Colon (tissue), 2 donors: ENCODE measurements around the gene TRIL.

ENCODE experiments used
- FAIRE-seq: peaks from 2 replicates; lab custom pipeline; 2012; peaks lifted over from hg19 to GRCh38; lab: Jason Lieb, UNC
- donor health status: control.
- donor health status: control.

TRIL gene, protein sequence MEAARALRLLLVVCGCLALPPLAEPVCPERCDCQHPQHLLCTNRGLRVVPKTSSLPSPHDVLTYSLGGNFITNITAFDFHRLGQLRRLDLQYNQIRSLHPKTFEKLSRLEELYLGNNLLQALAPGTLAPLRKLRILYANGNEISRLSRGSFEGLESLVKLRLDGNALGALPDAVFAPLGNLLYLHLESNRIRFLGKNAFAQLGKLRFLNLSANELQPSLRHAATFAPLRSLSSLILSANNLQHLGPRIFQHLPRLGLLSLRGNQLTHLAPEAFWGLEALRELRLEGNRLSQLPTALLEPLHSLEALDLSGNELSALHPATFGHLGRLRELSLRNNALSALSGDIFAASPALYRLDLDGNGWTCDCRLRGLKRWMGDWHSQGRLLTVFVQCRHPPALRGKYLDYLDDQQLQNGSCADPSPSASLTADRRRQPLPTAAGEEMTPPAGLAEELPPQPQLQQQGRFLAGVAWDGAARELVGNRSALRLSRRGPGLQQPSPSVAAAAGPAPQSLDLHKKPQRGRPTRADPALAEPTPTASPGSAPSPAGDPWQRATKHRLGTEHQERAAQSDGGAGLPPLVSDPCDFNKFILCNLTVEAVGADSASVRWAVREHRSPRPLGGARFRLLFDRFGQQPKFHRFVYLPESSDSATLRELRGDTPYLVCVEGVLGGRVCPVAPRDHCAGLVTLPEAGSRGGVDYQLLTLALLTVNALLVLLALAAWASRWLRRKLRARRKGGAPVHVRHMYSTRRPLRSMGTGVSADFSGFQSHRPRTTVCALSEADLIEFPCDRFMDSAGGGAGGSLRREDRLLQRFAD

DNA sequence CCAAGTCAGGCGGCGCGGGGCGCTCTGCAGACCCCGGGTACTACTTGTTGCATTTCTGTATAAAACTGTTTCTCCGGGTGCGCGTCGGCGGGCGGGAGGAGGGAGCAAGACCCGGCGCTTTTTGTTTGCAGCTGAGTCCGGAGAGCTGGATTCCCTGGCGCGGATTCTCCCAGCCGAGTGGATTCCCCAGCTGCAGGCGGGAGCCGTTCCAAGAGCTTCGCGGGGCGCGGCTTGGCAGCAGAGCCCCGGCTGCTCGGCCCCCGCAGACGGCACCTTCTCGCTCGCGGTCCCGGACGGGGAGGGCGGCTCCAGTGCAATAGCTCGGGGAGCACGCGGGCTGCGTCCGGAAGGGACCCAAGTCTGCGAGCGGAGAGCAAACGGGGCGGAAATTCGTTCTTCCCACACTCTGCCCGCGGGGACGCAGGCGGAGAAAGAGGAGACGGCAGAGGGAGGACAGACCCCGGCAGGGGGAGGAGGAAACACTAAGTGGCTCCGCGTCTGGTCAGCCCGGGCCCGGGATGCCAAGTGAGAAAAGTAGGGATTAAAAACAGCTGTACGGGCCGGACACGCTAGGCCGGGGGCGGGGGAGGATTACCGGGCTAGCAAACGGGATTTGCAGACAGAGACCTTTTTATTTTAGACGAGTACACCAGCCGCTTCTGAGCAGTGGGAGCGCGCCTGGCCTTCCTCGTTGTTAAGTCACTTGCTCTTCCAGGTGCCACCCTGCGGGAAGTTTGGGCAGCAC, at the start of gene TRIL:
Gene TRIL, minus strand, starts transcription at position 96 of the 745 bp plus-strand sequence. CDS start 284 bp downstream, outside the sequence.
- FAIRE-seq, result no peak

DNA sequence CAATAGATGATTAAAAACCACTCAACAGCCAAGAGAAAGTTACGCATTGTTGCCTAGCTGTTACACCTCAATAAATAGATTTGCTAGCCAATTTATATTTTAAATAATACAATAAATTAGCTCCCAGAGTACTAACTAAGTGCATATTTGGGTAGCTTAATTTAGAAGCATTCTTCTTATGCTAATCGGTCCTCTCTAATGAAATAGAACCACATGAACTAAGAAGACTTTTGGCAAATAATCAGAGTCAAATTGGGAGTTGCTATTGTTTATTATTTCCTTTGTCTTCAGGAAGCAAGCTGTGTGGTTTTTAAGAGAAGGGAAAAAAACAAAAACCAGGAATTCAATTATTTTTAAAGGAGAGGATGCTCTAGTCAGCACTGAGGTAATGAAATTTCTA, 49.0 kb upstream of the TRIL start:
- no peak for FAIRE-seq

DNA sequence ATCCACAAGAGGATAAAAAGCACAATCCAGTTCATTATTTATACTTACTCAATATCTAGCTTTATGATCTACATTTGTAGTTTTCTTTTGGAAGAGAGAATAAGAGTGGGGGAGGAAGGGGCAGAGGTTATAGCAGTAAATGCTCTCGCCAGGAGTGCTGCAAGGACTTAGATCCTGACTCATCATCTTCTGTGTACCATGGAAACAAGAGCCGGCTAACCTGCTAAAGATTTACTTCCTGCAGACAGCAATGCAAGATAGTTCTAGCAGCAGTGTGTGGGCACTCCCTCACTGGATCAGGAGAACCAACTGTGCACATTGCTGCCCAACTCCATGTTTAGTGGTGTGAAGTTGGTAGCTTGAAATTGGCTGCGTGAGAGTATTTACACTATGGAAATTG, 47.7 kb upstream of the TRIL start:
- no peak for FAIRE-seq

DNA sequence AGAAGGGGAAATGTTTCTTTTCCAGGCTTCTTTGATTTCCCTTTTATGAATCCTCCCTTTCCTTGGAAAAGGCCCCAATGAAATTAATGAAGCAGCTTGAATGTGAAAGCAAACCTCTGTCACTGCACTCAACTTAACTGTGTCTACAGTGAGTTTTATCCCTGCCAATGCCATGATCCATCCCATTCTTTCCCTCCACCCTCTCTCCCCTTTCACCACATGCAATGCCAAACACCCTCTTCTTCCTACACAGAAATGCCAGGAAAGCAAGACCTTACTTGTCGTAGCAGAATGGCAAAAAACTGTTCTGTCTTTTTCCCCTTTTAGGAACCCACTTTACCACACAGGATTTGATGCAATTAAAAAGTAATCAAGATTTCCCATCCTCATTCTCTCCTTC, 47.3 kb upstream of the TRIL start:
- no peak for FAIRE-seq

DNA sequence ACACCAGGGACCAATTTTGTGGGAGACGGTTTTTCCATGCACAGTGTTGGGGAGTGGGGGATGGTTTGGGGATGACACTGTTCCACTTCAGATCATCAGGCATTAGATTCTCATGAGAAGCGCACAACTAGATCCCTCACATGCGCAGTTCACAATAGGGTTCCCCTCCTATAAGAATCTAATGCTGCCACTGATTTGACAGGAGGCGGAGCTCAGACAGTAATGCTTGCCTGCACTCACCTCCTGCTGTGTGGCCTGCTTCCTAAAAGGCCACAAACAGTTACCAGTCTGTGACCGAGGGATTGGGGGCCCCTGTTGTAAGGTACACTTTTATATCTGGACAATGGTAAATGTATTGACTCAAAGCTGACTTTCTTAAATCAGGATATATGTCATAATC, 45.6 kb upstream of the TRIL start:
- FAIRE-seq, result no peak

DNA sequence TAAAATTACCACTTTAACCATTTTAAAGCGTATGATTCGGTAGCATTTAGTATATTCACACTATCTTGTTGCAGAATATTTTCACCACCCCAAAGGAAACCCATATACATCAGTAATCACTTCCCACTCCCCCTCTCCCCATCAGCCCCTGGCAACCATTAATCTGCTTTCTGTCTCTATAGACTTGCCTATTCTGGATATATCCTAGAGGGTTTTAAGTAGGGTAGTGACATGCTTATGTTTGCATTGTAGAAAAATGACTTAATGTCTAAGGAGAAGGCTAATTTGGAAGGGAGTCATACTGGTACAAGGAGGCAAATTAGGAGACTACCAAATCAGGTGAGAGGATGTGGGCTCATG, 42.6 kb upstream of the TRIL start:
- FAIRE-seq, result no peak

DNA sequence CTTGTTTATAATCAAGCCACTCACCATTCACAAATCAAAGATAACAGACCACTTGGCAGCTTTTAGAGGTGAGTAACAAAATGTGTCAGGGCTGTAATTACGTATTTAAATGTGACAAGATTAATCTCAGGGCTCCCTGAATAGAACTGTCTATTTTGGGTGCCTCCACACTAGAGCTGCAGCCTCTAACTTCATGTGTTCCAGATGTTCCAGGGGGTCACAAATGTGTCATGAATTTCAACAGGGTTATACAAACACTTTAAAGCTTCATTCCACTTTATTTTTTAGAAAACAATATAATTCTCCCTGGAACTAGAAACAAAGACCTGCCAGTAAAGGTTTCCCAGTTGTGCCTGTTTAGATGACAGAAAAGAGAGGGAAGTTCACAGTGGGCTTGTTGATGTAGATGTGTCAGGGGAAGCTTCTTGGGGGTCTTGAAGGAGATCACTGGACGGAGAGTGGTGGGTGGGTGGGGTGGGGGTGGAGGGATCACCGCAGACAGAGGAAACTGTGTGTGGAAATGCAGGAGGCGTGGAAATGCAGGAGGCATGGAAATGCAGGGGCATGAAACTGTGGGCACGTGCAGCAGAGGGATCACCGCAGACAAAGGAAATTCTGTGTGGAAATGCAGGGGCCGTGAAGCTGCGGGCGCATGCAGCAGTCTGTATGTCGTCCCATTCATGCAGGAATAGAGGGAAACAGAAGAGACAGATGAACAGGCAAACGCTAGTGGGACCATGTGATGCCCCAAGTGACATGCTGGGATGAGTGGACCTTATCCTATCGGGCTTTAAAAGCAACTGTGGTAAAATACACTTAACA, 42.0 kb upstream of the TRIL start:
- no peak for FAIRE-seq

DNA sequence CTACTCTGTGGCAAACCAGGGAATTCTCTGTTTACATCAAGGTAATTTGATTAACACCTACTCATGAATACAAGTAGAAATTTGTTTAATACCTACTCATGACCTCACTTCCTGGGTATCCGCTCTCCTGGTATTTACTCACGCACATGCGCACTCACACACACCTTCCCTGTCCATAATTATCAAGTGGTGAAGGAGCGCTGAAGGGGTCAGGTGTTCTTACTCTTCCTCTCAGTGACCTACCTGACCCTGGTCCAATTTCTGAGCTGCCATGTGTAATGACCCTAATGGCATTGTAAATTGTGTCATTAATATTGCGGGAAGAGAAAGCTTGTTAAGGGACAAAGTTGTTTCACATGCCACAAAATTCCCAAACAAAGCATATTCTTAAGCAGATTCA, 41.3 kb upstream of the TRIL start:
- no peak for FAIRE-seq

DNA sequence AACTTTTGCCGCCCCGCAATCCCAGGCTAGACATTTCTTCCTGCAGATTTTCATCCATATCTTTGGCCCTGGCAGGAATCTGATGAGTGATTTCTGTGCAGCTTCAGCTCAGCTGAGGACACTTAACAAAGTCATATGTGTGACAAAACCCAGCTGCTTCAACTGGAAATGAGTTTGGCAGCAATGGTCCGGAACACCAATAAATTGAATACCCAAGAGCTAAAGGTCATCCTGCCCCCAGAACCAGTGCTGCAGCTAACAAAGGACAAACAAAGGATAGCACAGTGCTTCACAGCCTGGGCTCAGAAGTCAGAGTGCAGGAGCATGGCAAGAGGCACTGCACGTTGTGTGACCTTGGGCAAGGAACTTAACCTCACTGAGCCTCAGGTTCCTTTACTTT, 40.0 kb upstream of the TRIL start:
- no peak for FAIRE-seq

DNA sequence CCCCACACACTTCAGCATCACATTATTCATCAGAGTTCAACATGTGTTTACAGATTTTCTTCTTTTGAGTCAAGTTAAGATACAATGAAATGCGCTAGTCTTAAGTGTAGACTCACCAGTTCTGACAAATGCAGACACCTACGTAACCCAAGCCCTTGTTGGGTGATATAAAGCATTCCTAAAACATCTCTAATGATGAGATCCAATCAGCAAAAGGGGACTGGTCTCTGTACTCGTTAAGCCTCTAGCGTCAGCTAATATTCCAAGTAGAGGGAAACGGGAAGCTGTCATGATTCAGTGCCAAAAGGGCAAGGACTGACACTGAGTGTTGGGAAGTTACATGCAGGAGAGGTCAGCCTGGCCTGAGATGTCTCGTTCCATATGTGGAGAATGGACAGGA, 38.7 kb upstream of the TRIL start:
- no peak for FAIRE-seq

DNA sequence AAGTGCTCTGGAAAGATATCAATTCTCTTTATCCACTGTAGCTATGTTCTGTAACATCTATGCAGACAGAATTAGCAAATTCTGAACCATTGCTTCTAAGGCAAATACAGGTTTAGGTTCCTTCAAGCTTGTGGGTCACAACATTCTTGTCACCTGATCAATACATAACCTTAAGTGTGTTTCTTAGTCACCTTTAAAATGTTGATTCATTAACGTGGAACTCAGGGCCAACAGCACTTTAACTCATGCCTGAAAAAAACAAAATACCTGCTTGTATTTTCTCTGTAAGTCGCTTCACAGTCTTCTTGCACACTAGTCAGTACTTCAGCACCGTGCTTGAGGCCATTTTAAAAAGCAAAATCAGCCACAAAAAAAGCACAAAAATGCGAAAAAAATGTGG, 35.2 kb upstream of the TRIL start:
- FAIRE-seq, result no peak

DNA sequence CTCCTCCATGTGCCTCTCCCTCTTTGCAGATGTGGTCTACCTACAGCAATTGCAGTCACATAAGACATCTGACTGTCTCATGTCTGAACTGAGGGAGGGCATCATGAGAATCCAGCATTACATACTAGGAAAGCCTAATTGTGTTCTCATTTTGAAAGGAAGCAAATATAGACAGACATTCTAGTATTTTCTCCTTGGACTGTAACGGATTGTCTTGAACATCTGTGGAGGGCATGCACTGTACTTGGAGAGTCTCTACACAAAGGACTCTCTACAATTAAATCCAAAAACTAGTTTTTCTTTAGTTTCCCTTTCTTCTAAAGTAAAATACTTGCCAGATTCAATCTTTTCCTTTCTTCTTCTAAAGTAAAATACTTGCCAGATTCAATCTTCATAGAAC, 34.7 kb upstream of the TRIL start:
- FAIRE-seq, result no peak

DNA sequence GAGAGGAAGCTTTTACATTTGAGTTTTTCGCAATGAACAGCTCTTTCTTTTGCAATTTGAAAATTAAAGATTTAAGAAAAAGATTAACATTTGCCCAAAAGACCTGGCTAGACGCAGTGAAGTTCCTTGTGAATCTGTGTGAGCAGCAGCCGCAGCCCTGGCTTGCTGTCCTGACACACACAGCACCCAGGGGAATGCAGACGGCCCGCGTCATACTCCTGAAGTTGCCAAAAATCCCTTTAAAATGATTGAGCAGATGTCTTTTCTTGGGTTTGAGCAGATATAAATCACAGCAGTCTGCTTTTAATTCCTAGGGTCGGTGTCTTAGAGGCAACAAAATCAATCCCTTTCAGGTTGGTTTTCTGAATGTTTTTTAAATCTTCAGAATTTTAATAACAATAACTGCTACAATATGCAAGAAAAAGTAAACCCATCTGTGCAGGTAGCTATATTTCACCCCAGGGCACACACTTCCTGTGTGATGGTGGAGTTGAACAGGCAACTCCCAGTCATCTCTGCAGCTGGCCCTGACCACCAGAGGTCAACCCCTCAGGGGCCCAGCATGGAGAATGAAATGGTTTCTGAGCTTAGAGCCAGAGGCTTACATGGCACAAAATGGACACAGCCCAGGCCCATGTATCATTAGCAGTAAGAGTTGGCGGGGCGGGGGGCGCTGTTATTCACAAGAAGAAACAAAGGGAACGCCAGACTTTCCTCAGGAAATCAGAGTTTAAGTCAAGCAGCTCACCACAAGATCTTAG, 32.2 kb upstream of the TRIL start:
- FAIRE-seq, result no peak

DNA sequence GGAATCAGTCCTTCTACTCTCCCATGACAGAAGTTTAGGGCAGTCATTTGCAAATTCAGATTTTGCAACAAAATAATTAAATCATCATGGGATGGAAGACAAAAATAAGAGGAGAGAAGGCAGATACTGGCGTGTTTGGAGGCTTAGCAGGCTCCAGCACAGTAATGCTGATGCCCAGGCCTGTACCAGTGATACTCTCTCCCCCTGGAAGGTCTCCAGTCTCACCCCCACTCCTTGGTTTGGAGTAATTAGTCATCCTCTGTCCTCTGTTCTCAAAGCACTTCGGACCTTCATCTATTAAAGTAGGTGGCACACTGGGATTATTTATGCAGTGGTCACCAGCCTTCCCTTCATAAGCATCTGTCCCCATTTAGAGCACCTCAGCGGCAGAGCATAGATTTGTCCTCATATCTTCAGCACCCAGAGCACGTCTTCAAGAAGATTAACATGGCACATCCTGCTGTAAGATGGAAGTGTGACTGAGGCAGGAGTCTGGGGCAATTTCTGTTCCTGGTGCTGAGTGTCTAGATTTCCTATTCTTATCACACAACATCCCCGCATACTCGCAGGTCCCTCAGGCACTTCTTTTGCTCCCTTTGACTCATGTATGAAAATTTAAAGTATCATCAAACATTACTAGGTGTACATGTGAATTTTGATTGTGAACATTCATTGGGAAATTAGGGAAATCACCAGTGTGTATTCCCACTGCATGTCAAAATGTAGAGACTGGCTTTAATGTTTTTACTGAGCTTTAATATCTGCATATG, 31.3 kb upstream of the TRIL start:
- FAIRE-seq, result no peak

DNA sequence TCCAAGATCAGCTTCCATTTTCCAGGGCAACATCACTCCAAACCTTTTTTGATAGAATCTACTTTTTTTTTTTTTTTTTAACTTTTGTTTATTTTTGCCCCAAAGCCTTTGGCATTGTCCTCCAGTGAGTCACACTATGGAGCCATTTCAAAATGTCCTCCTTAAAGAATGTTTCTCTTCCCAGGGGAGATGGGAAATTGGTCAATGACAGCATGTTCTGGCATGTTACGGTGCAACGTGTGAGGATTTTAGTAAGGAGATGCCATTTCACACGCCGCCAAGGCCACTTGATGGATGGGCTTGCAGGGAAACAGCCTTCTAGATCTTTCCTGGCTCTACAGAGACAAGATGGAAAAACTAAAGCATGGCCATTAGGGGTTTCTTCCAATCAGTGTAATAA, 30.7 kb upstream of the TRIL start:
- no peak for FAIRE-seq

DNA sequence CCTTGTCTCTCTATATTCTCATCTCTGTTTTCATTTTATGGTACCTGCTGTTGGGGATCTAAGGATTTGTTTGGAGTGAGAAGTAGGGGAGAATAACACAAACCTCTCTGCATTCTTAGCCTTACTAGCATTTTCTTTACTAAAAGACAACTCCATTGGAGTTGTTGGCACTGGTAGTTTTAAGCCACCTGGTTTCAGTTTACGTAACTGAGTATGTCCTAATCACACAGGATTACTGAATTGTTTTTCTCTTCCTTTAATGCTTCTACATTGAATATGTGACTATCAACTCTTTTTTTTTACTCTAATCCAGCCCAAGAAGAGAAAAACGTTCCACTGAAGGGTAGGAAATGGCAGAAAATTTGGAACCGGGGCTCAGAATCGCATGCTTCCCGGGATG, 30.0 kb upstream of the TRIL start:
- FAIRE-seq, result no peak

DNA sequence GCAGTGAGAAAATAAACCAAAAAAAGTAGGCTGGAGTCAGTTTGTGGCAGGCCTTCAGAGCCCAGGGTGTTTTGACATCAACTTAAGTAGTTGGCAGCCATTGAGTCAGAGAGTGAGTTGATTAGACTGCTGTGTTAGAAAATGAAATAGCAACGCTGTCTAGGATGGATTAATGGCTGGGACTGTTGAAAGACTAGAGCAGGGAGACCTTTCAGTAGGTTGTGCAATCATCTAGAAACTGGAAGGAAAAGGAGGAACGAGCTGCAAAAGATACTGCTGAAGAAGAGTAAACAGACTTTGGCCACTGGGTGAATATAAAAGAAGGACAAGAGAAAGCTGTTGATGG, 28.6 kb upstream of the TRIL start:
- no peak for FAIRE-seq

DNA sequence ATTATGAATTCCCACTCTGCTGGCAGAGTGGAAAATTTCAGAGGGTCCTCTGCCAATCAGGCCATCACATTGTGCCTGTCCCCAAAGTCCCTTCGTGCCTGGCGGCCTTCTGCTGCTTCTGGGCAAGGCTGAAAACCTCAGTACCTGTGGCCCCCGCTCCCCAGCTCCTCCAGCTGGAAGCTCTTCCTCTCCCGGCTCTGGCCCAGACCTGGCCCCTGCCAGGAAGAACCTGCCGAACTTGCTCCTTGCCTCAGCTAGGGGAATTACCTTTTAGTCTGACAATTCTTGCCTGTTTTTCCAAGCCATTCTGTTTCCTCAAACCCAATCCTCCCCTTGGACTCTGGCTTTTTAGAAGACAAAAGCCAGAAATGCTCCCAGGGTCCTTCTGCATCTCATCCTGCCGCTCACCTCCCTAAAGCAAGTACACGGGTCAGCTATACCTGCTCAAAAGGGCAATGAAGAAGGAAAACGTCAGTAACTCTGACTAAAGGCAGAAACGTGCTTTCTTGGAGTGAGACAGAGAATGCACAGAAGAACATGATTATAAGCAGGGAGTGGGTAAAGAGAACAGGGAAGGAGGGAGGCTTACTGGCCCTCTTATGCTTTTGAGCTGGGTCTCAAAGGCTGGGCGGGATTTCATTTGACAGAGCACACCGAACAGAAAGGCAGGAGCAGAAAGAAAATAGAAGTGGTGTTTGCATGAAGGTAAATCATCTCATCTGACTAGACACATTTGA, 28.1 kb upstream of the TRIL start:
- no peak for FAIRE-seq

DNA sequence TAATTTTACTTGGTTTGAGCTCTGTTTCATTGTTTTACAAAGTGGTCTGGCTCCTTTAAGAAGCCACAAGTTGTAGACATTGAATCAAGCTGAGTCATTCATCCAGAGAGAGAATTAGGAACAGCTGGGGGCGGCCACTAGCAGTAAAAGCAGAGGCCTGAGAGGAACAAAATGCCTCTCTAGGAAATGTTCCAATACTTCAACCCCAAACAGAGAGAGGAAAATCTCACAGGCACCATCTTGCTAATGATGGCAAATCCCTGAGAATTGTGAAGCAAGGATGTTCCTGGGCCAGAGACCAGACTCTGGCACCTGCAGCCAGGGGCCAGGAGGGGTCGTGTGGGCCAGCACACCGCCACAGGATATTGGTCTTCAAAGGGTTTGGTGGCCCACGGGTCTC, 26.5 kb upstream of the TRIL start:
- FAIRE-seq, result no peak

DNA sequence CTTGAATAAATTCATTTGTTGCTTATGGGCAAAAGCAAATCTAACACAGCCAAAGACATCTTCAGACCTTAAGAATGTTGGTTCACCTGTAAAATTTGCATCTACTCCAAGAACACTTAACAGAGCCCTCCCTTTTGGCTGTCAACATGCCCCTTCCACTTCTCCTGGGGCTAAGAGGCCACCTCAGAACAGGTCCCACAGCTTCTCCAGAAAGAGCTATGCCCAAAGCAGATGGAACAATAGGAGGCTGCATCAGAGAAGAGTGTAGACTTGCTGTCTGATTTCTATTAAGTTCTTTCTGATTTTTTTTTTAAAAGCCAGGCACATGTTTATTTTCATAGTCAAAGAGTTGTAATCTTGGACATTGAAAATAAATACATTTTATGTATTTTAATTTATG, 26.1 kb upstream of the TRIL start:
- FAIRE-seq, result no peak
